Lower leg skin (tissue), 3 donors: ENCODE measurements around the gene AQP12A.
"Not testable (repeated sequence)": the region's sequence is repeated elsewhere in the genome, so short reads cannot be mapped to it uniquely, and the experiment has no call there.

Source experiments
- CTCF ChIP-seq, 3 donors: fragments of 450-650 bp; IDR thresholded peaks; one replicate each; pipeline ENCODE4 v1.5.1; 2016; ENCODE audit warnings: antibody characterized with exemption in 3 of 3, mild to moderate bottlenecking in 3 of 3, moderate library complexity in 2 of 3
- POLR2A ChIP-seq, 2 donors: fragments of 450-650 bp; IDR thresholded peaks; one replicate each; pipeline ENCODE4 v1.6.1; 2016 to 2017; ENCODE audit warnings: antibody characterized with exemption in 2 of 2, mild to moderate bottlenecking in 1 of 2, moderate library complexity in 1 of 2

- not testable (repeated sequence) for TF ChIP-seq POLR2A, CTCF (IDR thresholded peaks at IDR 0.05)
Measured at GRCh38 chr2:240683329-240683979, 8.2 kb upstream of the AQP12A start.
